ENCODE data around the gene CYP1B1. TPM values are rescaled to one million over a fixed set of nuclear protein-coding genes. Genes with fewer than 3 reads are reported as not detected.
A peak's percentile ranks its signal among the peaks of the same experiment; 100 is the strongest.

Gene CYP1B1
- total RNA-seq, 1 experiment from 2014 or later: 36.3 TPM

DNA sequence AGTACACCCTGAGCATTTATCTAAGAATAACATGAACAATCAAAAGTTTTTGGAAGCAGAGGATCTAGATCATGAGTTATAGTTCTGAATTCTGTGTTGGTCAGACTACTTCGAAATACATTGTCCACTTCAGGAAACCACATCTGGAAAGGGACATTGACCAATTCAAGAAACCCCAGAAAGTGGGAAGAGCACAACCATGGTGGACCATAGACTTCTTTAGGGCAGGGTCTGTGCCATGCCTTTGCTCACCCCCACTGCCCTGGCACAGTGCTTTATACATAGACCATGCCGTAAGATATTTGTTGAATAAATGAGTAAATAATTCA lies 44.3 kb upstream of the CYP1B1 start:
- no peaks in the 10 kb centered on the region for H3K36me3 ChIP-seq (ENCODE audit: low read depth)
- intact Hi-C loops (cut with micrococcal nuclease; ENCODE audit: unreplicated experiment): no loop called here
- H3F3A ChIP-seq (ENCODE audit: insufficient read depth, low read depth): peaks cover 9% of the 10 kb centered on the region; the same call in 1 of the 2 replicates
- no peak for DNase-seq
- H3K79me2 ChIP-seq (ENCODE audit: low read depth): 0 out of 2 replicates have a peak, but pooled peaks cover 4% of the 10 kb centered on the region
- BruUV-seq (replicated peaks): no TSS peak
- no peaks in the 10 kb centered on the region for H4K20me1 ChIP-seq (ENCODE audit: insufficient read depth)
- H3K27me3 ChIP-seq (ENCODE audit: insufficient read depth, low read depth): no peaks in the 10 kb centered on the region
- H3K27ac ChIP-seq: no peak overlapping the region
- H3K9me3 ChIP-seq (ENCODE audit: insufficient read depth, low read depth): no peaks in the 10 kb centered on the region
- no peaks in the 10 kb centered on the region for H3K9me2 ChIP-seq (ENCODE audit: insufficient read depth)
- ChIA-PET POLR2A (ENCODE audit: unreplicated experiment) (no interaction called here), CTCF (interaction anchor here (1.3 kb wide), 1 partner anchor 154 kb away, joined by 3 read pairs; no protein-coding TSS in a partner anchor)
- no peak overlapping the region for H2AFZ ChIP-seq
- peaks cover 24% of the 10 kb centered on the region for H3K4me1 ChIP-seq (replicated peaks; ENCODE audit: insufficient read depth)
- TF ChIP-seq, protein P1, sequence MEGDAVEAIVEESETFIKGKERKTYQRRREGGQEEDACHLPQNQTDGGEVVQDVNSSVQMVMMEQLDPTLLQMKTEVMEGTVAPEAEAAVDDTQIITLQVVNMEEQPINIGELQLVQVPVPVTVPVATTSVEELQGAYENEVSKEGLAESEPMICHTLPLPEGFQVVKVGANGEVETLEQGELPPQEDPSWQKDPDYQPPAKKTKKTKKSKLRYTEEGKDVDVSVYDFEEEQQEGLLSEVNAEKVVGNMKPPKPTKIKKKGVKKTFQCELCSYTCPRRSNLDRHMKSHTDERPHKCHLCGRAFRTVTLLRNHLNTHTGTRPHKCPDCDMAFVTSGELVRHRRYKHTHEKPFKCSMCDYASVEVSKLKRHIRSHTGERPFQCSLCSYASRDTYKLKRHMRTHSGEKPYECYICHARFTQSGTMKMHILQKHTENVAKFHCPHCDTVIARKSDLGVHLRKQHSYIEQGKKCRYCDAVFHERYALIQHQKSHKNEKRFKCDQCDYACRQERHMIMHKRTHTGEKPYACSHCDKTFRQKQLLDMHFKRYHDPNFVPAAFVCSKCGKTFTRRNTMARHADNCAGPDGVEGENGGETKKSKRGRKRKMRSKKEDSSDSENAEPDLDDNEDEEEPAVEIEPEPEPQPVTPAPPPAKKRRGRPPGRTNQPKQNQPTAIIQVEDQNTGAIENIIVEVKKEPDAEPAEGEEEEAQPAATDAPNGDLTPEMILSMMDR (conservative IDR thresholded peaks at IDR 0.05): no peak
- no peak for TF ChIP-seq EZH2 (IDR thresholded peaks at IDR 0.05; ENCODE audit: low read depth)
- no peak overlapping the region for H3K4me2 ChIP-seq
- H3K4me3 ChIP-seq: no peak overlapping the region

DNA sequence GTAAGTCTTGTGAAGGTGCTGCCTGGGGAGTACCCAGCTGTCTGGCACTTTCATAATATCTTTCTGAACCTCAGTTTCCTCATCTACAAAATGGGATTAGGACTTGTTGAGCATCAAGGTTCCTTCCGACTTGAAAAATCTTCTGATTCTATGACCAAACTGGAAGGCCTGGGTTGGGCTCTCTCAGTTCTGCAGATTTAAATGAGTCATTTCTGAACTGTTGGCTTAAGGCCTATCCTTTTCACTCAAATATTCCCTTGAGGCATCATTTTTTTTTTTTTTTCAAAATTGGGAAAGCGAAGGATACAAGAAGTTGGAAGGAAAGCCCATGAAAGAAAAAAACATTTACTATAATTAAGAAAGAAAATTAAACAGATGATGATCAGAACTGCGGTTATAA lies 40.8 kb upstream of the CYP1B1 start:
- Histone ChIP-seq H3K27ac (peak overlapping the region; percentile 70), H2AFZ (no peak overlapping the region; the same call in 1 of the 2 replicates), H3K36me3 (ENCODE audit: low read depth) (no peaks in the 10 kb centered on the region), H3K9me2 (ENCODE audit: insufficient read depth) (no peaks in the 10 kb centered on the region), H3K79me2 (ENCODE audit: low read depth) (0 out of 2 replicates have a peak, but pooled peaks cover 4% of the 10 kb centered on the region), H3K9me3 (ENCODE audit: insufficient read depth, low read depth) (no peaks in the 10 kb centered on the region; the same call in 1 of the 2 replicates), H3K27me3 (ENCODE audit: insufficient read depth, low read depth) (no peaks in the 10 kb centered on the region), H3K4me2 (peak overlapping the region; percentile 58), H3K4me1 (replicated peaks; ENCODE audit: insufficient read depth) (peaks cover 44% of the 10 kb centered on the region), H4K20me1 (ENCODE audit: insufficient read depth) (no peaks in the 10 kb centered on the region), H3F3A (ENCODE audit: insufficient read depth, low read depth) (peaks cover 16% of the 10 kb centered on the region; the same call in 1 of the 2 replicates), H3K4me3 (no peak overlapping the region)
- peak; percentile 30 to 94 for DNase-seq
- TF ChIP-seq EZH2 (IDR thresholded peaks at IDR 0.05; ENCODE audit: low read depth): no peak
- intact Hi-C loops (cut with micrococcal nuclease; ENCODE audit: unreplicated experiment): loop anchor here (5.0 kb wide), 1 partner anchor 61 kb away; no protein-coding TSS in a partner anchor
- no TSS peak for BruUV-seq (replicated peaks)
- ChIA-PET POLR2A (ENCODE audit: unreplicated experiment) (interaction anchor here (0.6 kb wide), 1 partner anchor 486 kb away, joined by 3 read pairs; the partner anchor contains the start of gene HNRNPLL), CTCF (interaction anchor here (0.6 kb wide), 3 partner anchors 39 to 209 kb away, joined by 3 to 8 read pairs (median 3); partner anchors contain the start of gene CYP1B1)

DNA sequence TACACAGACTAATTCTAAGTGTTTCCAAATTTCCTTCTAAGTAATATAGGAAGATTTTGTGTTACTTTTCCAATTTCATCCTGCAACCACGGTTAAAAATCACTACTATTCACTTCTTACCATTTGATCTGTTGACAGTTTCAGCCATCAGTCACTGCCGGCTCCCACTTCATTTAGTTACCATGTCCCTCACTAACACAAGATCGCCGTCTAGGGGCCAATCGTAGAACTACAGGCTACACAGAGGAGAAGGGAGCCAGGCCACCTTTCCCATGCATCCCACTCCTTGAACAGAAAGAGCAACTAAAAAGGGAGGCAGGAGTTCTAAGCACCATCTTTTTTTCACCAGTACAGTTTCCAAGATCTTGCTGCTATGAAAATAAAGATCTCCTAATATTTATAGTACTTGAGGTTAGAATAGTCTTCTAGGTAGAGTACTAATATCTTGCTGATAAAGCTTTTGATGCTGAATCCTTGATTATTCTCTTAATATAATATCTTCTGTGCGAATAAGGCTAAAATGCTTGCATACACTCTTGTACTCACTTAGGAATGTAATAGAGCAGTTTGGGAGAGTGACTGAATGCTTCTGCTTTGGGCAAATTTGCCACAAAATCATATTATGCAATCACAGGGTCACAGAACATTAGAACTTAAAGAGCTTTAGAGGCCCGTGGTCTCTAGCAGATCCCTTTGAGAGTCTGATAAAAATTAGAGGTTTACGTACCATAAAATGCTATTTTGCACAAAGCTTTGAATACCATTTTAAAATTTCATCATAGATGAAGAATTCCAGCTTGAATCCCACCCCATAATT lies 39.5 kb upstream of the CYP1B1 start:
- 0 out of 2 replicates have a peak, but pooled peaks cover 4% of the 10 kb centered on the region for H3K79me2 ChIP-seq (ENCODE audit: low read depth)
- H3K4me1 ChIP-seq (replicated peaks; ENCODE audit: insufficient read depth): peaks cover 44% of the 10 kb centered on the region
- intact Hi-C loops (cut with micrococcal nuclease; ENCODE audit: unreplicated experiment): loop anchor here (1.0 to 5.0 kb wide), 6 partner anchors 19 to 159 kb away; partner anchors contain the start of gene CYP1B1
- DNase-seq: peak; percentile 69 to 86
- no peaks in the 10 kb centered on the region; the same call in 1 of the 2 replicates for H3K9me3 ChIP-seq (ENCODE audit: insufficient read depth, low read depth)
- no peaks in the 10 kb centered on the region for H4K20me1 ChIP-seq (ENCODE audit: insufficient read depth)
- POLR2A ChIA-PET (ENCODE audit: unreplicated experiment): interaction anchor here (0.6 kb wide), 1 partner anchor 38 kb away, joined by 10 read pairs; no protein-coding TSS in a partner anchor
- H3F3A ChIP-seq (ENCODE audit: insufficient read depth, low read depth): peaks cover 16% of the 10 kb centered on the region; the same call in 1 of the 2 replicates
- no peak overlapping the region for H2AFZ ChIP-seq
- no peaks in the 10 kb centered on the region for H3K36me3 ChIP-seq (ENCODE audit: low read depth)
- peak overlapping the region; percentile 11; the same call in 1 of the 2 replicates for H3K4me2 ChIP-seq
- no peaks in the 10 kb centered on the region for H3K27me3 ChIP-seq (ENCODE audit: insufficient read depth, low read depth)
- H3K4me3 ChIP-seq: no peak overlapping the region
- BruUV-seq (replicated peaks): no TSS peak
- peak overlapping the region; percentile 42 for H3K27ac ChIP-seq
- TF ChIP-seq, protein P1 (conservative IDR thresholded peaks at IDR 0.05): peak; percentile 100
- no peak for TF ChIP-seq EZH2 (IDR thresholded peaks at IDR 0.05; ENCODE audit: low read depth)
- CTCF ChIA-PET: interaction anchor here (0.9 to 1.3 kb wide), 3 partner anchors 33 to 48 kb away, joined by 3 to 7 read pairs (median 5); partner anchors contain the start of gene CYP1B1
- H3K9me2 ChIP-seq (ENCODE audit: insufficient read depth): no peaks in the 10 kb centered on the region
